Hematopoietic multipotent progenitor cell treated with erythropoietin and hydrocortisone succinate and interleukin-3 and kit ligand, for 15 days (in vitro differentiated cells): ENCODE results near the gene AMBP.

Source experiments
- DNase-seq: peaks from one replicate; pipeline ENCODE4 v3.0.0-alpha.2; 2015; ENCODE audit warnings: low spot score

AMBP gene

DNA sequence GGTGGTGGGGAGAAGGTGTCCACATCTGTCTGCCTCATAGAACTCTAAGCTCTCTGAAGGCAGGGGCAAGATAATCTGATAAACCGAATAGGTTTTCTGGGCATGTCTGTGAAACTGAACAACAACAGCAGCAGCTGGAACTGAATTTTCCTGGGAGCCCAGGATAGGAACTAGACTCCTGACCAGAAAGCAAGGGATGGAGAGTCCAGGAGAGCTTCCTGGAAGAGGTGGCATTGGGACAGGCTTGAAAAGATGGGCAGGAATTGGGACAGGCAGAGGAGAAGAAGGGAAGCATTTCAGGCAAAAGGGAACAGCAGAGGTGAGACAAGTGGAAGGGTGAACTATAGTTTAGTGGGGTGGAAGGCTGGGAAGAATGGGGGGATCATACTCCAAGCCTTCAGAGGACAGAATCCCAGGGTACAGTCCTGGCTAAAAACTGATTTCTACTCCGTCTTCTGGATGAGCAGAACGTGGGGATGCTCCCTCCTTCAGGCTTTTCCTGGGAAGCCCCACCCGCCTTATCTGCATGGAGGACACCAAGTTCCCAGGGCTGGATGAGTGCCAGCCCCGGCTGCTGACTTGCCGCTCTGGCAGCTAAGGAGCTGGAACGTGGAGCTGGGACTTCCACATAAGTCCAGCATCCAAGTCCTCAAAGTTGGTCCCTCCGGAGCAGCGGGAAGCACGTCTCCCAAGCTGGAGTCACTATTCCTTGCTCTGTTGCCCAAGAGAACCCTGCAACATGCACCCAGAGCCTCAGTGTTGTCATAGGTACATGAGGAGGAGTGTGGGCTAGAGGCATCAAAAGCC, 34.9 kb upstream of the AMBP start:
- DNase-seq = no peak

DNA sequence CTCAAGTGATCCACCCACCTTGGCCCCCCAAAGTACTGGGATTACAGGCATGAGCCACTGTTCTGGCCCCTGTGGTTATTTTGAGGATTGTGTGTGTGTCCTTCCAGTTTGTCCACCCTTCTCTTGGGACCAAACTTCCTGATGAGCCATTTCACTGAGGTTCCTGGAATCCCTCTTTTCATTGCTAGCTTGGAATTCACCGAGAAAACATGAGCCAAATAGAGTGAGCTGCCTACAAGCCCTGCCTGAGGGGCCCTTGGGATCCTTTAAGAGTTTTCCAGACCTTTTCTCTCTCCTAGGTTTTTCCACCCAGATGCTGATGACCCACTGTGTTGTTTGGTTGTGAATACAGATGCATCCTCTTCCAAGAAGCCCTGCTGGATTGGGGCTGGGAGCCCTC, 34.2 kb upstream of the AMBP start:
- DNase-seq = no peak

DNA sequence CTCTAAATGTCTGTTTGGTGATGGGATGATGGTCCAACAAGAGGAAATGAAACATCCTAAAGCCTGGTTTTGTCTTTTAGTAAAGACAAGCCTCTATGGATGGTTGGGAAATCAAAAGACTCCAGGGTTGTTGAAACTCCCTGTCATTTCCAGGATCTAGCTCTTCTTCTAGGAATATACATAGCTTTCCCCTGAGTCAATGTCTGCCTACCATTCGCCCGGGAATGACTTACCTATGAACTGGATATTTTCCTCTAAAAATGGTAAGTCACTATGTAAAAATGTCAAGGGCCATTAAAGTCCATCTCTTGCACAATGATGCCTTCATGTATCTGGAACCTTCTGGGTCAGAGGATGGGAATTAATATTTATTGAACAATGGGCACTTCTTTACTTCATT, 32.1 kb upstream of the AMBP start:
- no peak for DNase-seq

DNA sequence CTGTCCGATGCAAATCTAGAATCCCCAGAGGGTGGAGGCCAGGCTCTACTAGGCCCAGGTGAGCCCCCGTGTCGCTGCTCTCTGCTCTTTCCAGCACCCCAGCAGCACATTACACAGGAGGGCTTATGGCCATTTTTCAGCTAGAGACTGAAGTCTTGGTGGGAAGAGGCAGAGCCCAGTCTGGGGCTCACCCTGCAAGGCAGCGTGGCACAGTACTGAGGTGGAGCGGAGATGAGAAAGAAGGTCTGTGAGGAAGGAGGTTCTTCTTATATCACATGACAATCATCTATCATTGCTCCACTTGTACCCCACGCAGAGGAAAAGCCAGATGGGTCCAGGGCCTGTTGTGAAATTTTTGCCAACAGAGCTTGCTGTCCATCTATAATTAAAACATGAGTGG, 31.0 kb upstream of the AMBP start:
- no peak for DNase-seq

DNA sequence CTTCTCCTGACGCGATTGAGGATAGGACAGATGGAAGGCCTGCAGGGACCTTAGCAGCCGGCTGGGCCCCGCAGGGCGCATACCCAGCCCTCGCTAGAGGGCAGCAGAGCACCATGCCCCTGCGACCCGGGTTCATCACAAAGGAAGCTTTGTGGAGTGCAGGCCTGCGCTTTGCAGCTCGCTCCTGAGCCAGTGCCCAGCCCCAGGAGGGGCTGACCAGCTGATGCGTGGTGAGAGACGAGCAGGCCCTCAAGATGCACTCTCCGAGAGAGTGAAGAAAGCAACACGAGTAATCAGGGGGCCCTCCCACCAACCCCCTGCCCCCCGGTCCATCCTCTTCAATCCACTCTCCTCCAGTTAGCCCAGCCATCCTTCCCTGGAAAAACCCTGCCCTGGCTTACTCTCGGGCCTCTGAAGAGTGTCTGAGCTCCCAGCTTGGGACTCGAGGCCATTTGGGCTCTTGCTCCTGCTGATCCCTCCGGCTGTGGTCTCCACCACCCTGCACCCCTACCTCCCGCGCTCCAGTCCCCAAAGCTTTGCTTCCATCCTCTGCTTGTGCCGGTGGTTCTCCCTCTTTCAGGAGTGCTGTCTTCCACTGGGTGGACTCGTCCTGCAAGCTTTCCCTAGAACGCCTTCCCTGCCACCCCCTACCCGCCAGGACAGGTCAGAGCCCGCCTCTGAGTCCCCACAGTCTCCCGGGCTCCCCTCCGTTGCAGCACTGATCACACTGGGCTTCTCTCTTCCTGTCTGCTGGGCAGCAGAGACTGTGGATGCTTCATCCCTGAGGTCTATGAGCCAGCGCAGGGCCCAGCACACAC, 30.1 kb upstream of the AMBP start:
- peak; percentile 24 for DNase-seq

DNA sequence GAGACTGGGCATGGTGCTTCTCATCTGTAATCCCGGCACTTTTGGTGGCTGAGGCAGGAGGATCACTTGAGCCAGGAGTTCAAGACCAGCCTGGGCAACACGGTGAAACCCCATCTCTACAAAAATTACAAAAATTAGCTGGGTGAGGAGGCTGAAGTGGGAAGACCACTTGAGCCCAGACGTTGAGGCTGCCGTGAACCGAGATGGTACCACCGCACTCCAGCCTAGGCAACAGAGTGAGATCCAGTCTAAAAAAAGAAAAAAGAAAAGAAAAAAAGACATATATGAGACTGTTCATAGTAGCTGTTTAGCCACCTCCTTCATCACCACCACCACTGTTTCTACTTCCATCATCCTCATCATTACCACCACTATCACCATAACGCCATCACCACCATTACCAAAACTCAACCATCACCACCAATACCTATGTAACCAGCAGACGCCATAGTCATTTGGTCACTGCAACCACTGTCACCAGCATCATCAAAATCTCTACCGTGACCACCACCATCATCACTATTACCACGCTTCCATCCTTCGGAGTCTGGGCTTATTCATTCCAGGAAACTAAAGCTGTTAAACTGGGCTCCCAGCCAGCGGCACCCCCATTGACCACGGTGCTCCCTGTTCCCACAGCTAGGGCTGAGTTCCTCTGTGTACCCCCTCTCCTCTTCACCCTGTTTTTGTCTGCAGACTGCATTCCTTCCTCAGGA, 29.3 kb upstream of the AMBP start:
- DNase-seq = no peak

DNA sequence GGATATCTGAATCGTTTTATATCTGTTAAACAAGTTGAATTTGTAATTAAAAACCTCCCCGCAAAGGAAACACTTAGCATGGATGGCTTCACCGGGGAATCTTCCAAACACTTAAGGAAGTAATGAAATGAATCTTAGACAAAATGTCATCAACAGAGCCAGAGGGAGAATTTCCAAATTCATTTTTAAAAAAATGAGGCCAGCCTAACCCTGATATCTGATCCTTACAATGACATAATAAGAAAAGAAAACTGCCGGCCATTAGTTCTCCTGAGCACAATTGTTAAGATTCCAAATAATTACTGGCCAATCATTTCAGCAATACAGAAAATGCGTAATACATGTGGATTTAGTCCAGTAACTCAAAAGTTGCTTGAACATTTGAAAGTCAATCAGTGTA, 27.1 kb upstream of the AMBP start:
- no peak for DNase-seq

DNA sequence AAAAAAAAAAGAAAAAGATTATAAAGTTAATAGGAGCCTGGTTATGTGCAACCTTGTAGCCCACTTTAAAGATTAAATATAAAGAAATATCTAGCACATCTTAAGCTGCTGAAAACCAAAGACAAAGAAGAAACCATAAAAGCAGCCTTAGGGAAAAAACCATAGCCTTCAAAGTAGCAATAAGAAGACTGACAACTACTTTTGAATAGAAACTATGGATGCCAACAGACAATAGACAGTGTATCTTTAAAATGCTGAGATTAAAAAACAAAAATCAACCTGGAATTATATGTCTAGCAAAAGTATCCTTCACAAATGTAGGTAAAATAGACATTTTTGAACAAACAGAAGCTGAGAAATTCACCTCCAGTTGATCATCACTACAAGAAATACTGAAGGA, 24.4 kb upstream of the AMBP start:
- no peak for DNase-seq

DNA sequence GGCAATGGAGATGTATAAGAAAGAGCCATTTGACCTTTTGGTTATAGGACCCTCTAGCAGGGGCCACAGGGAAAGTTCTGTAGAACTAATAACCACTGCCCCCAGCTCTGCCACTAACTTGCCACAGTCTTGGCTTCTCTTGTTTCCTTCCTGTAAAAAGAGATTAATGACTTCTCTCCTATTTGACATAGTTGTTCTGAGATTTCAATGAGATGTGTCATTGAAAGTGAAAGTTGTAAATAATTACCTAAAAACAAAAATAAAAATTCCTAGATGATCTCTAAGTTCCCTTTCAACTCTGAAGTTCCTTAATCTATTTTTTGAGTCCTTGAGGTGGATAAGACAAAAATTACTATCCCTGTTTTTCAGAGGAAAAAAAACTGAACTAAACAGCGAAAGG, 22.4 kb upstream of the AMBP start:
- DNase-seq = no peak

DNA sequence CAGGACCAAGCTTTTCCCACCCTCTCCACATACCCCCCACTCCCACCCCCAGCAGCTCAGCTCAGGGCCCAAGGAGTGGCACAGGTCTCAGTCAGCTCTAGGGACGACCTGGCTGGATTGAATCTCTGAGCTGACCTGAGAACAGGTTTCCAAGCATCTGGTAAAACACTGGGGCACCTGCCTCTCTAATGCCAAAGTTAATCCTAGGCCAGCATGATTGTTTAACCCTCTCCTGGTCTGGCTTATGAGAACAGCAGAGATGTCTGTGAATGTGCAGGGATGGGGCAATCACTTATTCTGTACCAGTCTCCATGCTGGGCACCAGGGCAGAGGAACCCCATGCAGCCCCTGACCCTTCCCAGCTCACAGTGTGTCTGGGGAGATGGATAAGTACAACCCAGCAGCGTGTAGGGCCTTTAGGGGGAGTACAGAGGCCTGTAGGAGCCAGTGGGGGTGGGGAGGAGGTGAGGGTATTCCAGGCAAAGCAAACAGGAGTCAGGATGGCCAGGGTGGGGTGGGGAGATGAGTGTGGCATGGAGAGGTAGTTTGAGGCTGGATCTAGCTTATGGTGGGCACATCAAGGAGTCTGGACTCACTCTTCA, 21.7 kb upstream of the AMBP start:
- DNase-seq = no peak

DNA sequence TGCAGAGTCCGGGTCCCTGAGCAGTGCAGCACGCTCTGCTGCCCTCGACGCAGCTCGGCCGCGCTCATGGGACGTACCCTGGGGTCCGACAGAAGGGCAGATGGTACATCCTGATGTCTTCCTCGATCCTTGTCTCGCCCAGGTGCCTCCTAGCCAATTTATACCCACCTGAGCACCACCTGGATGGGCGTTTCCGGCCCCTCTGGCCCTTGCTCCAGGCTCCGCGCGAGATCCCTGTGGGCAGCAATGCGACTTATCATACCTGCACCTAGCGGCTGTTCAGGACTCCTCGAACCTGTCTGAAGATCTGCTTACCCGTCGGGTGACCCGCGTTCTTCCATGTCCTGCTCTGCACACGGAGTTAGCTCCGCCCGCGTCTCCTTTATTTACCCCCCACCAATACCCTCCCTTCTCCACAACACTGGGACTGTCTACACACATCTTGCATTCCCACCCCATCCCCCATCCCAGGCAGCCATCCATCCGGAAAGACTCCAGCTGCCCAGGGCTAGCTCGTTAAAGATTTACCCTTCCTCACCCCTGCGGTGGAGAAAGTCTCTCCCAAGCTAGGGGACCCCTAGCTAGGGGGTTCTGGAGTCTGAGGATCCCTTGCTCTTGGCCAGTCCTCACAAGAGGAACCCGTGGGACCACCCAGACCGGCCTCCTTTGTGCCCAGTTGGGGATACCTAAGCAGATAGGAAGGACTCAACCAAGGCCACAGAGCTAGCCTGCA, 21.0 kb upstream of the AMBP start, which contains the start of gene KIF12:
Gene KIF12 (minus strand): TSS at position 357 of the 733 bp plus-strand sequence. CDS start 16 bp downstream, at position 341.
- no peak for DNase-seq

DNA sequence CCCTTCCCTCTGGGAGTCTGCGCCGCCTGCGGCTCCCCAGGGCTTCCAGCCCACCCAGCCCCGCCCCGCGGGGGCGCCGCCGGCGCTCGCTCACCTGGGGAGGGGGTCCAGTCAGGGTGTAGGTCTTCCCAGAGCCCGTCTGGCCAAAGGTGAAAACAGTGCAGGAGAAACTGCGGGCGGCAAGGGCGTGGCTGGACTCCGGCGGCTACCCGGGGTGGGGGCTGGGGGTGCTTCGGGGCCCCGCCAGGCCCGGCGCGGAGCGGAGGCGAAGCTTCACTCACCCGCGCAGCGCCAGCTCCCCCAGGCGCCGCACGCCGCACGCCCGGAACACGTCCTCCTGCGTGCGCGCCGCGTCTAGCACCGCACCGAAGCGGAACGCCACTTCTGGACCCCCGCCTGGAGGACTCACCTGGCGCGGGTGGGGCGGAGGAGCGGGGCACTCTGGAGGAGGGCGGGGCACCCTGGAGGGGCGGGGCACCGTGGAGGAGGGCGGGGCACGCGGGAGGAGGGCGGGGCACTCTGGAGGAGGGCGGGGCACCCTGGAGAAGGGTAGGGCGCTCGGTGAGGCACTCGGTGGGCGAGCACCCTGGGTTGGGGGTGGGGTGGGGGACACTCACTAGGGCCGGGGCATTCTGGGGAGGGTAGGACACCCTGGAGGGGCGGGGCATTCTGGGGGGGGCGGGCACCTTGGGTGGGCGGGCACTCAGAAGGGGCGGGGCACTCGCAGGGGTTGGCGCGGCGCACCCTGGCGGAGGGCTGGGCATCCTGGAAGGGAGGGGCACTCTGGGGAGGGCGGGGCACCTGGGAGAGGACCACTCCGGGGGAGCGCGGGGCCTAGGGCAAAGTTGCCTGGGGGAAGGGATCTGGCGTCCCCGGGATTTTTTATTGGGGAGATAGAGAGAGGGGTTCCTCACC, 20.2 kb upstream of the AMBP start:
- peak; percentile 21 for DNase-seq

DNA sequence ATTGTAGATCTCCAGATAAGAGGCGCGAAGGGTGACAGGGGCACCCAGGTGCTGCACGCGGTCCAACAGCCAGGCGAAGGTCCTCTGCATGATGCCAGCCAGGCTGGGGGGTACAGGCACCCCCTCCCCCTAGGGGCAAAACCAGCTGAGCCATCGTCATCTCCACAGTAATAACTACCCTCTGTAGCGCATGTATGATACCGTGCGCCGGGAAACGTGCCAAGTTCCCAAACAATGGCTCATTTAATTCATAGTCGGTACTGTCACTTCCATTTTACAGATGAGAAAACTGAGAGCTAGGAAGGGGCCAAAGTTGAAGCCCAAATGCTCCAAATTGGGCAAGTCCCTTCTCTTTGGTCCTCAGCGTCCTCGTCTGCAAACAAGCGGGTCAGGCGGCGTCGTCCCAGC, 19.5 kb upstream of the AMBP start:
- DNase-seq = no peak

DNA sequence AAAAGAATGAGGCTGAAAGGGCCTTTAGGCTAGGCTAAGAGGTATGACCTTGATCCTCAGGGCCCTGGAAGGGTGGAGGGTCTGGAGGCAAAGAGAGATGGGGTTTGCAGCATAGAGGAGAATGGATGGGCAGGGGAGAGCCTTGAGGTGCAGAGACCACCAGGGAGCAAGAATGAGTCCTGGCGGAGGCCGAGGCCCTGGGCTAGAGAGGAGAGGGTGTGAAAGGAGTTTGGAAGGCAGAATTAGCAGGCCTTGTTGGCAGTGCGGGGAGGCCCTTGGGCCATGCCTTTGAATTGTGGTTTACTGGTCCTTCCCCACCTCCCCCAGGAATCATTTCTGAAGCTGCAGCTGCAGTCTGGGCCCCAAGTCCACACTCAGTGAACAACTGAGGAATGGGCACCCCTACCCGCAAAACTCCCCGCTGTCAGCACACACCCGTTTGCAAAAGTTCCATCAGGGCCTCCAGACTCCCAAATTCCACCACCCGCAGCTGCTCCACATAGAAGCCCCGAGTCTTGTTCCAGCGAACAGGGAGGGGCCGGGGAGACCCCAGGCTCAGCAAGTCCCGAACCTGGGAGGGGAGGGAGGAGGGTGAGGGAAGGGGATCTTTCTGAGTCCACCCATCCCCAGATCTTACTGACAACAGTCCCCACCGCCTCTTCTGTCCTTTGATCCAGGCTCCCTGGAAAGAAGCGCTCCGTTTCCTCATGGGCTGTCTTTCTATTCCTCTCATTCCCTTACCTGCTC, 18.9 kb upstream of the AMBP start:
- no peak for DNase-seq

DNA sequence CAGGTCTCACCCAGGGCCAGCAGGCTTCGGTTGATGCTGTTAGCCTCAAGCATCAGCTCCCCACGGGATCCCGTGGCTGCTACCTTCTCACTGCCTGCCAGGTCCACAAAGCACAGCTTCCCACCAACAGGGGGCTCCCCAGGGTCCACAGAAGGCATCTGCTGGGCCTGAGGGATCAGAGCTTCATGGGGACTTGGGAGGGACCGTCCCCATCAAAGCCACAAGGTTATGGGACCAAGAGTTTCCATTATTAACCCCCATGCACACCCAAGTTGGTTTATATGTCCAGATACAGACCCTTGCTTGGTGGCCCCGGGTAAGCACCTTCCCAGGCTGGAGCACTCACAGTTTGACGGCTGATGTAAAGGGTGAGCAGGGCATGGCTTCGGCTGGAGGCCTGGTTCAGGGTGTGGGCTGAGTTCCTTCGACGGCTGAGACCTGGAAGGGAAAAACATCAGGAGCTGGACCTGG, 18.0 kb upstream of the AMBP start:
- no peak for DNase-seq

DNA sequence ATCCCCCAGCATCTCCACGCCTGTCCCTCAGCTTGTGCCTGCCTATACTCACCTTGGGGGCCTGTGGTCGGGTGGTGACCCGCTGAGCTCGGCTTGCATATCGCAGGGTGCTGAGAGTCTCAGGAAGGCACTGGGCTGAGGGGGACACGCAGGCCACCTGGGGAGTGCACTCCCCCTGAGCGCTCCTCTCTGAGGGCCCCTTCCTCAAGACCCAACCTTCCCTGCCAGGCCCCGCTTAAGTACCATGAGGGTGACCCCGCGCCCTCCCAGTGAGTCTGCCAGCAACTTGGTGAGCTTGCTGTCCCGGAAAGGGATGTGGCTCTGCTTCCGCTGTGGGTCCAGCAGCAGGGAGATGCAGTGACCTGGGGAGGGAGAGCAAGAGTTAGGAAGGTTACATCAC, 16.9 kb upstream of the AMBP start:
- DNase-seq = no peak

DNA sequence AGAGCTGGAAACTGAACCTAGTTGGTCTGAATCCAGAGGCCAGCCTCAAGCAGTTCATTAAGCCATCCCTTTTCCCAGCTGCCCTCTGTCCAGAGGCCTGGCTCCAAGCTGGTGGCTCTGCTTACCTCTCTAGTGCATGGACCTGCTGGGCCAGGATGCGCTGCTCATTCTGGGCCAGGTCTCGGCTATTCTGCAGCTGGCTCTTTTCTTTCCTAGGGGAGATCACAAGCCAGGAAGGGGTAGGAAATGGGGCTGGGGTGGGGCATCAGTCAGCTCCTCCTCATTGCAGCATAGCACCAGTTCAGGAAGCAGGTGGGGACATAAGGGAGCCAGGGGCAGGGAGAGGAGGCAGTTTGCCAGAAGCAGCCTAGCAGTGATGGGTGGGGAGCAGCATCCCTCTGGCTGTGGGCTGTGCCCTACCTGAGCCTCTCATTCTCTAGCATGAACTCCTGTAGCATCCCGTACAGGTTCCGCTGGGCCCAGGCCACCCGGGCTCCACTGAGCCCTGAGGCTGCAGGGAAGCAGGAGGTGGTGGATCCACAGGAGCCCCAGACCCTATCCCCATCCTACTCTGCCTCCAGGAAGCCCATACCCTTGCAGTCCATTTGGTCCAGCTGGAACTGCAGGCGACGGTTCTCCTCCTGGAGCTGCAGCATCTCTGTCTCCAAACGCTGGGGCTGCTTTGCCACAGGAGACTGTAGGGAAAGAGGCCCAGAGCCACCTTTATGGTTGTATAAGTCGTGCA, 15.8 kb upstream of the AMBP start:
- no peak for DNase-seq

DNA sequence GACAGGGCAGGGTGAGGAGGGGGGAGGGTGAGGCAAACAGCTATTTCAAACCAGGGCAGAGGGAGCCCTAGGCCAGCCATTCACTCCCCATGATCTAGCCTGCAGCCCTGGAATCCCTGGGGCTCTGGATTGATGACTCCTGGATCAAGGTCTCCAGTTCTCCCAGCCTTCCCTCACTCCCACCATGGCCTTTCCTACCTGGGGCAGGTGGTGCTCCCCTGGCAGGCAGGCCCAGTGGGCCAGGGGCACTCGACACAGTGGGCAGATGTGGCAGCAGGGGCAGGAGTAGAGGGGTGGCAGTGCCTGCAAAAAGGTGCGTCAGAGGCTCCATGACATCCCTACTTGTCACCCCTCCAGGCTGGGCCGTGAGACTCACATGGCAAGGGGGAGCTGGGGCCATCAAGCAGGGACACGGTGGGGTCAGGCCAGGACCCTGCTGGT, 15.0 kb upstream of the AMBP start:
- no peak for DNase-seq

DNA sequence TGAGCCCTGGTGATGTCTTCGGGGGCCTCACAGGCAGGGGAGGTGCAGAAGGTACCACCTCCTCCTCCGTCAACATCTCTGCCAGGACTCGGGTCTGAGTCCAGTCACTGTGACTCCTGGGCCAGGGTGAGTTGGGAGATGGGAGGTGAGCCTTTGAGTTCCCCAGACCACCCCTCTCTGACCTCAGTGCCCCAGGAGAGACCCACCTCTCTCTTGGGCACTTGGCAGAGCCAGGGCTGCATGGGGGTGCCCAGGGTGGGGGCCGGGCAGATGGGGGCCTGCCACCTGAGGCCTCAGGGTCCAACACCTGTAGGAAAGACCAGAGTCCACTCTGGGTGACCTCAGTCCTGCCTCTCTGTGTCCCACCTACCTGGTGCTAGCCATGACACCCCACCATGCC, 14.2 kb upstream of the AMBP start:
- no peak for DNase-seq
